ENCODE measurements around the gene LBHD1. TPM values are rescaled to one million over a fixed set of nuclear protein-coding genes. Genes with fewer than 3 reads are reported as not detected.
A peak's percentile ranks its signal among the peaks of the same experiment; 100 is the strongest.

Gene LBHD1
- total RNA-seq, 2 donors from 2014 or later = 2.3 to 2.4 TPM

DNA sequence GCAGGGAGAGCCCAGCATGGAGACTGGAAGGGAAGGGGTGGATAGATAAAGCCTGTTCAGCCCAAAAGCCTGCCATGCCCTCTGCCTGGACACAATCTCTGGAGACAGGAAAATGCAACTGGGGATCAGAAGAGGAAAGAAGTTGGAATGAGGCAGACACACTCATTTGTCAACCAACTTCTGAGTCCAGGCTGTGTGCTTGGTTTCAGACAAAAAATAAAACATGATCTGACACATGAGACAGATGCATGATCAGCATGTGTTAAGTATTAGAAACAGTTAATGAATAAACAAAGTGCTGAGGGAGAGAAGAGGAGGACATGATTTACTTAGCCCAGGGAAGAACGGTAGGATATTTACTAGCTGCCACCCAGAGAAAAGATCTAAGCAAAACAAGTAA is 16.4 kb upstream of the LBHD1 start:
- Histone ChIP-seq H3K4me1 (peaks cover 0 to 25% of the 10 kb centered on the region in 2 donors), H3K27me3 (no peaks in the 10 kb centered on the region), H3K4me3 (peak overlapping the region in 1 of 2 donors; percentile 37), H3K27ac (peak overlapping the region in 1 of 2 donors; percentile 55), H3K36me3 (peaks cover 31% of the 10 kb centered on the region), H3K9me3 (no peaks in the 10 kb centered on the region)
- no peak for DNase-seq (ENCODE audit: low spot score)
- TF ChIP-seq, protein P1, sequence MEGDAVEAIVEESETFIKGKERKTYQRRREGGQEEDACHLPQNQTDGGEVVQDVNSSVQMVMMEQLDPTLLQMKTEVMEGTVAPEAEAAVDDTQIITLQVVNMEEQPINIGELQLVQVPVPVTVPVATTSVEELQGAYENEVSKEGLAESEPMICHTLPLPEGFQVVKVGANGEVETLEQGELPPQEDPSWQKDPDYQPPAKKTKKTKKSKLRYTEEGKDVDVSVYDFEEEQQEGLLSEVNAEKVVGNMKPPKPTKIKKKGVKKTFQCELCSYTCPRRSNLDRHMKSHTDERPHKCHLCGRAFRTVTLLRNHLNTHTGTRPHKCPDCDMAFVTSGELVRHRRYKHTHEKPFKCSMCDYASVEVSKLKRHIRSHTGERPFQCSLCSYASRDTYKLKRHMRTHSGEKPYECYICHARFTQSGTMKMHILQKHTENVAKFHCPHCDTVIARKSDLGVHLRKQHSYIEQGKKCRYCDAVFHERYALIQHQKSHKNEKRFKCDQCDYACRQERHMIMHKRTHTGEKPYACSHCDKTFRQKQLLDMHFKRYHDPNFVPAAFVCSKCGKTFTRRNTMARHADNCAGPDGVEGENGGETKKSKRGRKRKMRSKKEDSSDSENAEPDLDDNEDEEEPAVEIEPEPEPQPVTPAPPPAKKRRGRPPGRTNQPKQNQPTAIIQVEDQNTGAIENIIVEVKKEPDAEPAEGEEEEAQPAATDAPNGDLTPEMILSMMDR (IDR thresholded peaks at IDR 0.05) = no peak

GRCh38 chr11:62687508-62688396 is 15.7 kb upstream of the LBHD1 start:
- peaks cover 28% of the 10 kb centered on the region for H3K36me3 ChIP-seq
- peak overlapping the region; percentile 28 to 37 for H3K4me3 ChIP-seq
- peaks cover 0 to 25% of the 10 kb centered on the region in 2 donors for H3K4me1 ChIP-seq
- no peak for DNase-seq (ENCODE audit: low spot score)
- H3K27ac ChIP-seq = peak overlapping the region; percentile 7 to 55
- TF ChIP-seq, protein P1 (IDR thresholded peaks at IDR 0.05) = no peak
- H3K27me3 ChIP-seq = no peaks in the 10 kb centered on the region
- no peaks in the 10 kb centered on the region for H3K9me3 ChIP-seq

DNA sequence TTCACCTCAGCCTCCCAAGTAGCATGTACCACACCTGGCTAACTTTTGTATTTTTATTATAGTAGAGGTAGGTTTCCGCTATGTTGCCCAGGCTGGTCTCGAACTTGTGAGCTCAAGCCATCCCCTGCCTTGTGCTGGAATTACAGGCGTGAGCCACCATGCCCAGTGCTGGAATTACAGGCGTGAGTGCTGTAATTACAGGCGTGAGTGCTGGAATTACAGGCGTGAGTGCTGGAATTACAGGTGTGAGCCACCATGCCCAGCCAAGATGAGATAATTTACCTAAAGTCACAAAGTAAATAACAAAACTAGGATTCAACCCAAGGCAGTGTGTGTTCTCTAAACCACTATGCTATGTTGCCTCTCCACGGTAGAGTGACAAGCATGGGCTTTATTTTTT is 10.5 kb upstream of the LBHD1 start:
- Histone ChIP-seq H3K36me3 (peaks cover 3% of the 10 kb centered on the region), H3K27ac (no peak overlapping the region), H3K4me1 (peaks cover 0 to 18% of the 10 kb centered on the region in 2 donors), H3K27me3 (no peaks in the 10 kb centered on the region), H3K4me3 (no peak overlapping the region), H3K9me3 (no peaks in the 10 kb centered on the region)
- no peak for DNase-seq (ENCODE audit: low spot score)
- TF ChIP-seq, protein P1 (IDR thresholded peaks at IDR 0.05) = no peak

- Histone ChIP-seq H3K36me3 (peaks cover 20% of the 10 kb centered on the region), H3K9me3 (no peaks in the 10 kb centered on the region), H3K27ac (peak overlapping the region in 1 of 2 donors; percentile 27), H3K27me3 (no peaks in the 10 kb centered on the region), H3K4me3 (no peak overlapping the region), H3K4me1 (peaks cover 0 to 23% of the 10 kb centered on the region in 2 donors)
- DNase-seq (ENCODE audit: low spot score) = peak; percentile 70
- TF ChIP-seq, protein P1 (IDR thresholded peaks at IDR 0.05) = peak; percentile 36 to 70
These were observed 8.8 kb upstream of the LBHD1 start for GRCh38 chr11:62680825-62681240.

DNA sequence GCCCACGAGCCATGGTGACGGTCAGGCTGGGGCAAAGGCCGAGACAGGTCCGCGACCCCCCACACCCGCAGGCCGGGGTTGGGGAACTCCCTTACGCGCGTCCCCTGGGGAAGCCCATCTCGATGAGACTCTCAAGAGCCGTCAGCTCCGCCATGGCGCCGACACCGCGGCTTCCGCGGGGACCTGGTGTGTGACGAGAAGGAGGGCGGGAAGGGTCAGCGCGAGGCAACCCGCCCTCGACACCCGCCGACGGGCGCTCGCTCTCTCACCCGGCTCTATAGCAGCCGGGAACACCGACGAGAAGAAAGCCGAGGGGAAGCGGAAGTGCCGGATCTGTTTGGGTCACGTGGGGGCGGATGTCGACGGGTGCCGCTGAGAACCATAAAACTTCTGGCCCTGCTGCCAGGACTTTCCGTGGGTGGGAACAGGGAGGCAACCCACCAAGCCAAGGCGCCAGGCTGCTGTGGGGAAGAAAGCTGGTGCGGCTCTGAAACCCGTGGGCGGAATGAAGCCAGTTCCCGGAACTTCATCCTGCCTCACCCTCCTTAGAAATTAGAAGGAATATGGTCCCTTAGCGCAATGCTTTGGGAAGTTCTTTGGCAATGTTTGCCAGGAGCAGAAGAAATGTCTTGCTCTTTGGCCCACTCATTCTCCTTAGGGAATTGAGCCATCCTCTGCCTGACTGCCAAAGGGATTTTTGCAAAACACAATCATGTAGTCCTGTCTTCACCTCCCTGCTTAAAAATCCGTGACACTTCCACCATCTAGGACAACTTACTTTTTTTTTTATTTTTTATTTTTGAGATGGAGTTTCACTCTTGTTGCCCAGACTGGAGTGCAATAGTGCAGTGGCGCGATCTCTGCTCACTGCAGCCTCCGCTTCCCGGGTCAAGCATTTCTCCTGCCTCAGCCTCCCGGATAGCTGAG is 7.0 kb upstream of the LBHD1 start, which contains the start of gene UBXN1:
UBXN1 (minus strand) TSS at position 304 of the 927 bp plus-strand sequence; CDS start at position 154, 150 bp downstream.
- DNase-seq (ENCODE audit: low spot score) = peak; percentile 96
- peak within 1 kb of the TSS; percentile 80 to 88 for H3K27ac ChIP-seq
- H3K4me1 ChIP-seq = peaks cover 0 to 23% of the 10 kb centered on the region in 2 donors

More for the DNA sequence above, 7.0 kb upstream of the LBHD1 start, which contains the start of gene UBXN1:
- Histone ChIP-seq H3K9me3 (no peaks in the 10 kb centered on the region), H3K4me3 (peak within 1 kb of the TSS; percentile 82 to 95), H3K27me3 (no peaks in the 10 kb centered on the region), H3K36me3 (peaks cover 21% of the 10 kb centered on the region)
- TF ChIP-seq, protein P1 (IDR thresholded peaks at IDR 0.05) = no peak
